Measurements from ENCODE around the gene PANX3. TPM values are rescaled to one million over a fixed set of nuclear protein-coding genes. Genes with fewer than 3 reads are reported as not detected.
A peak's percentile ranks its signal among the peaks of the same experiment; 100 is the strongest.

PANX3 gene
- total RNA-seq, 2 experiments from 2014 or later: not detected

DNA sequence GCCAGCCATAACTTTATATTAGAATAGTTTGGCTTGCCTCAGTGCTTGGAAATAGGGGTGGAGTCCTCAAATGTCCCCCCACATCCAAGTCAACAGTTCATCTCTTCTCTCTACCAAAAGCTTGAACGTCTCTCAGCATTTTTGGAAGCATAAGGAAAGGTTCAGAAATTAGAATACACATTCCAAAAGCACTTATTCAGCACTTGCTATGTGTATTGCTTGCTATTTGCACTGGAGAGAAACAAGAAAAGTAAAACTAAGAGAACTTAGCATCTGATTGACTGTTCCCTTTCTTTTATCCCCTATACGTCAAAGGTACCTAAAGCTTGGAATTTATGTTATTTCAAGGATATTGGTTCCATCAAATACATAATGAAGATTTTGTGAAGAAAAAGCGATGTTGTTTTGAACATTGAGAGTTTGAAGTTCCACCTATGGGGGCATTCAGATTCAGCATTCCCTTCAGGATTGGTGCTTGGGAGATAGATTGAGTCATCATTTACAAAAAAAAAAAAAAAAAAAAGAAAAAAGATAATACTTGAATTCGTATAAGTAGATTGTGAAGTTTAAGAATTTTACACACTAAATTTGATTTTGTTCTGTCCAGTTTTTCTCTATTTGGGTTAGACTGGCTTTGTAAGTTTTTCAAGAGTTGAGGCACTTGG is 12.8 kb downstream of the PANX3 start:
- peak overlapping the region; percentile 85 for H3K4me3 Mint-ChIP-seq
- H3K9me3 Mint-ChIP-seq: no peaks in the 10 kb centered on the region
- ChIA-PET CTCF (interaction anchor here (1.2 kb wide), 1 partner anchor 19 kb away, joined by 3 read pairs; no protein-coding TSS in a partner anchor), POLR2A (interaction anchor here (1.1 to 2.4 kb wide), 2 partner anchors 176 to 945 kb away, joined by 3 to 16 read pairs; partner anchors contain the start of genes EI24 and MSANTD2)
- H3K36me3 Mint-ChIP-seq: peaks cover 26% of the 10 kb centered on the region
- H3K27me3 Mint-ChIP-seq: no peaks in the 10 kb centered on the region
- H3K27ac Mint-ChIP-seq: peak overlapping the region; percentile 30
- intact Hi-C loops (cut with micrococcal nuclease): loop anchor here (2.0 to 5.0 kb wide), 4 partner anchors 49 to 328 kb away; partner anchors contain the start of genes CCDC15, SIAE and SPA17
- peaks cover 31% of the 10 kb centered on the region for H3K4me1 Mint-ChIP-seq (ENCODE audit: low read depth)
- DNase-seq: no peak

DNA sequence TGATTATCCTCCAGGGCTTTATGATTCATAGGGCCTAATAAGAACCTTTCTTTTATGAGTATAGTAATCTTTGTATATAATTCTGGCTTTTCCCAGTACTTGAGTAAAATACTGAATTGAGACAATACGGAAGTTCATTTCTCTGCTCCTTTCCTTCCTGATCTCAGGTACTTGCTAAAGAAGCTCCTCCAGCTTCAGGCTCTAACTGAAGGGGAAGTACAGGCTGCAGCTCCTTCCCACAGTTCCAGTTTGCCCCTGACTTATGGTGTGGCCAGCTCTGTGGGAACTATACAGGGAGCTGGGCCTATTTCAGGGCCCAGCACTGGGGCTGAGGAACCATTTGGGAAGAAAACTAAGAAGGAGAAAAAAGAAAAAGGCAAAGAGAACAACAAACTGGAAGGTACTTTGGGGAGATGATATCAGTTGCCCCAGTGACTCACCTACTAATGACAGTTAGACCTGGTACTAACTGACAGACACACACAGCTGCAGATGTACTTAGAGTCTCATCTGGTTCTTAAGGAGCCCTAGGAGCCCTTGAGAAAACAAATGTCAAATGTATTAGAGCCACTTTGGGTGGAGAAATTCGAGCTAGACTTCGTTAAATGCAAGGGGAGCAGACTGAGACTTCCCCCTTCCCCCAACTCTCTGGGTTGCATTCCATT is 14.4 kb downstream of the PANX3 start:
- ChIA-PET POLR2A (interaction anchor here (0.5 to 0.8 kb wide), 2 partner anchors 136 to 175 kb away, joined by 3 to 4 read pairs; partner anchors contain the start of gene MSANTD2), CTCF (interaction anchor here (1.8 kb wide), 1 partner anchor 44 kb away, joined by 9 read pairs; no protein-coding TSS in a partner anchor)
- DNase-seq: no peak
- H3K36me3 Mint-ChIP-seq: peaks cover 30% of the 10 kb centered on the region
- peaks cover 31% of the 10 kb centered on the region for H3K4me1 Mint-ChIP-seq (ENCODE audit: low read depth)
- H3K27ac Mint-ChIP-seq: no peak overlapping the region
- no peaks in the 10 kb centered on the region for H3K27me3 Mint-ChIP-seq
- H3K4me3 Mint-ChIP-seq: no peak overlapping the region
- H3K9me3 Mint-ChIP-seq: no peaks in the 10 kb centered on the region
- intact Hi-C loops (cut with micrococcal nuclease): no loop called here

DNA sequence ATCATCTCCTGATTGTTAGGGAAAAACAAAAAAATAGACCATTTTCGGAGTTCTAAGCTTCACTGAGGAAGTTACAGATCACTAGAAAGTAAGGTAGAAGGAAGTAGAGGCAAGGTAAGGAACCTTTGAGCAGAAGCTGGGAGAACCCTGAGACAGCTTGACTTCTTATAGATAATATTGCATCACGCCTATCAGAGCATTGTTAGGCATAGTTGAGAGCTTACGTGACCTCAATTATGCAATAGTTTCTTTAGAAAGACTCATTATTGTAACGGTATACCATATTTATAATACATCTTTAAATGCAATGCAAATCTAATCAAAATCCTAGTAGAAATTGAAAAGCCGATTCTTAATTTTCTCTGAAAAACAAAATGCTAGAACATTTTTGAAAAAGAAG is 16.3 kb downstream of the PANX3 start:
- no peak for DNase-seq
- no peaks in the 10 kb centered on the region for H3K9me3 Mint-ChIP-seq
- ChIA-PET POLR2A (no interaction called here), CTCF (interaction anchor here (1.1 kb wide), 1 partner anchor 249 kb away, joined by 4 read pairs; no protein-coding TSS in a partner anchor)
- no peaks in the 10 kb centered on the region for H3K27me3 Mint-ChIP-seq
- intact Hi-C loops (cut with micrococcal nuclease): no loop called here
- peaks cover 30% of the 10 kb centered on the region for H3K4me1 Mint-ChIP-seq (ENCODE audit: low read depth)
- H3K36me3 Mint-ChIP-seq: peaks cover 46% of the 10 kb centered on the region
- no peak overlapping the region for H3K4me3 Mint-ChIP-seq
- no peak overlapping the region for H3K27ac Mint-ChIP-seq

DNA sequence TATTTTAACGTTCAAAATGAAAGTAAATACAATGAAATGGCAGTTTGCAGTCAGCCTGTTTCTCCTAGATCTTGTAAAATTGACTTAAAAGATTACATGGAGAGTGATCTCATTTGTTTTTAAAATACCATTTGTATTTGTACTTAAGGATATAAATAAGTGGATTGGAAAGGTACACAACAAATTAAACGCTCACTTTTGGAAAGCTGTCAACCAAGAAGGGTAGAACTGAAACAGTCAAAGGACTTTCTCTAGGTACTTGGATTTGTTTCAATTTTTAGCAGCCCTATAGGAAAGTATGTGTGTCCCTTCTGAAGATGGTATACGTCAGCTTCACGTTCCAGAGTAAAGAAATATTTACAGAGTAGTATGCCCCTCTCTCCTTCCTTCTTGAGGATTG is 18.7 kb downstream of the PANX3 start:
- H3K4me3 Mint-ChIP-seq: no peak overlapping the region
- no peak overlapping the region for H3K27ac Mint-ChIP-seq
- no peaks in the 10 kb centered on the region for H3K9me3 Mint-ChIP-seq
- no peaks in the 10 kb centered on the region for H3K27me3 Mint-ChIP-seq
- no peak for DNase-seq
- H3K4me1 Mint-ChIP-seq (ENCODE audit: low read depth): peaks cover 17% of the 10 kb centered on the region
- POLR2A ChIA-PET: no interaction called here
- CTCF ChIA-PET: interaction anchor here (1.0 kb wide), 1 partner anchor 113 kb away, joined by 3 read pairs; no protein-coding TSS in a partner anchor
- intact Hi-C loops (cut with micrococcal nuclease): no loop called here
- H3K36me3 Mint-ChIP-seq: peaks cover 51% of the 10 kb centered on the region

DNA sequence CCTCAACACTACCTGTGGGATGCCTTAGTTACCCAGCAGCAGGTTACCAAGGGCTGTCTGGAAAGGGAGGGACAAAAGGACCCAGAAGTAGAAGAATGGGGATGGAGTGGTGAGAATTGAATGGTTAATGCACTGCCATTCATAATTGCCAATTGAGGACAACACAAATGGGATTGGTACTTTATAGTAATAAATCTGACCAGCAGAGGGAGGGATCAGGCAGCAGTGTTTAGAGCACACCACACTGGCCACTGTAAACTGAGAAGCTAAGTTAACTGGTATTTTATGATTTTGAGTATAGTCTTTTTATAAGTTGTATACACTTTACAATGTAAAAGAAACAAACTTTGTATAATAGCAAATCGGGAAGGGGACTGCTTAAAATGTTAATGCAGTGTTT is 22.1 kb downstream of the PANX3 start:
- CTCF ChIA-PET: no interaction called here
- POLR2A ChIA-PET: interaction anchor here (0.6 kb wide), 1 partner anchor 80 kb away, joined by 3 read pairs; no protein-coding TSS in a partner anchor
- Mint-ChIP-seq H3K4me1 (ENCODE audit: low read depth) (peaks cover 2% of the 10 kb centered on the region), H3K4me3 (no peak overlapping the region), H3K27ac (no peak overlapping the region), H3K27me3 (no peaks in the 10 kb centered on the region), H3K36me3 (peaks cover 39% of the 10 kb centered on the region), H3K9me3 (no peaks in the 10 kb centered on the region)
- intact Hi-C loops (cut with micrococcal nuclease): no loop called here
- DNase-seq: no peak

DNA sequence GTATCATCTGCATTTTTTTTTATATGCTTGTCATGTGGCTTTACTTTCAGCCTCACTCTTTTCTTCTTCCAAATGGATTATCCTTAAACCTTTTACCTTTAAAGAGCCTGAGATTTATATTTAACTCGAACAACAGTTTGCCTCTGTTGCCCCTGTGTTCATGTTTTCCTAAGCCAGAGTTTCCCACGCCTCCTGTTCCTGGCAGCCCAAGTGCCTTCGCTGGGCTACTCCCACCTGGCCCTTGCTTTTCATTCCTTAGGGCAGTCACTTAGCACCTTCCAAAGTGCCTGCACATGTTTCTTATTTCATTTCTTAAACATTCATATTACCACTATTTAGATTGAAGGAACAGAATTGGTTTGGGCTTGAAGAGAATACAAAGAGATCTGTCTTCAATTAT is 24.7 kb downstream of the PANX3 start:
- Mint-ChIP-seq H3K4me3 (no peak overlapping the region), H3K36me3 (peaks cover 30% of the 10 kb centered on the region), H3K27me3 (no peaks in the 10 kb centered on the region), H3K27ac (no peak overlapping the region), H3K9me3 (no peaks in the 10 kb centered on the region), H3K4me1 (ENCODE audit: low read depth) (no peaks in the 10 kb centered on the region)
- ChIA-PET POLR2A (no interaction called here), CTCF (interaction anchor here (0.7 kb wide), 1 partner anchor 202 kb away, joined by 3 read pairs; no protein-coding TSS in a partner anchor)
- intact Hi-C loops (cut with micrococcal nuclease): no loop called here
- no peak for DNase-seq

DNA sequence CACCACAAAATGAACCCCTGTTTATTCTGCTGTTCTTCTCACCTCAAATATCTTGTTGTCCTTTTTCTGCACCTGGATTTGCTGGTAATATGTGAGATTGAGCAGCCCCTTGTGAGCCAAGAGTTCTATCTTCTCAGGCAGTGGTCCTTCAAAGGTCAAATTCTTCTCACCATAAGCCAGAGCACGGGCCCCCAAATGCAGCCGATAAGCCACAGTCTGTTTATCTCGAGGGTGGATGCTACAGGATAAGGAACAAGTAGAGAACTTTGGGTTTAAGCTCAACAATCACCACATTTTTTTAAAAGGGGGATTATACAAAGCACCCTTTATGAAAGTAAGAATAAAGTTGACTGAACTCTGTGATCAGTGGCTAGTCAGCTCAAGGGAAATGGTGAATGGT is 27.3 kb downstream of the PANX3 start:
- peaks cover 16% of the 10 kb centered on the region for H3K36me3 Mint-ChIP-seq
- H3K27ac Mint-ChIP-seq: no peak overlapping the region
- H3K9me3 Mint-ChIP-seq: no peaks in the 10 kb centered on the region
- ChIA-PET POLR2A (no interaction called here), CTCF (interaction anchor here (0.8 to 1.5 kb wide), 3 partner anchors 124 to 228 kb away, joined by 3 read pairs; no protein-coding TSS in a partner anchor)
- intact Hi-C loops (cut with micrococcal nuclease): no loop called here
- H3K4me3 Mint-ChIP-seq: no peak overlapping the region
- no peak for DNase-seq
- no peaks in the 10 kb centered on the region for H3K4me1 Mint-ChIP-seq (ENCODE audit: low read depth)
- H3K27me3 Mint-ChIP-seq: no peaks in the 10 kb centered on the region

DNA sequence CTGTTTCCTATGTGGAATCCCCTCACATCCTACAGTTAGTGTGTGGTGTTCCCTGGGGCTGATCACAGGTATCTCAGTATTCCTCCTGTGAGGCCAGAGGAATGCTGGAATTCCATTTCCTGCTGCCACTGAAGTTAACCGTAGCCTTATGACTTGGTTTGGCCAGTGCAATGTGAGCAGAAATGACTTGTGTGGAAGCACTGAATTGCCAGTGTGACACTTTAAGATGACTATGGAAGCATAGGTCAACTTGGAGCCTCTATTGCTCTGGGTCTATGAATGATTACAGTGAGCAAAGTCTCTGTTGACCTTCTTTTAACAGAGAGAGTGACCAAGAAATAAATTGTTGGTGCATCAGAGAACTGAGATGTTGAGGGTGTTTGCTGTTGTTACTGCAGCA is 28.0 kb downstream of the PANX3 start:
- Mint-ChIP-seq H3K36me3 (peaks cover 14% of the 10 kb centered on the region), H3K27ac (no peak overlapping the region), H3K4me1 (ENCODE audit: low read depth) (no peaks in the 10 kb centered on the region), H3K4me3 (no peak overlapping the region), H3K9me3 (no peaks in the 10 kb centered on the region), H3K27me3 (no peaks in the 10 kb centered on the region)
- intact Hi-C loops (cut with micrococcal nuclease): no loop called here
- no peak for DNase-seq
- ChIA-PET POLR2A (no interaction called here), CTCF (interaction anchor here (0.6 to 2.2 kb wide), 3 partner anchors 30 to 199 kb away, joined by 3 to 9 read pairs (median 3); no protein-coding TSS in a partner anchor)

DNA sequence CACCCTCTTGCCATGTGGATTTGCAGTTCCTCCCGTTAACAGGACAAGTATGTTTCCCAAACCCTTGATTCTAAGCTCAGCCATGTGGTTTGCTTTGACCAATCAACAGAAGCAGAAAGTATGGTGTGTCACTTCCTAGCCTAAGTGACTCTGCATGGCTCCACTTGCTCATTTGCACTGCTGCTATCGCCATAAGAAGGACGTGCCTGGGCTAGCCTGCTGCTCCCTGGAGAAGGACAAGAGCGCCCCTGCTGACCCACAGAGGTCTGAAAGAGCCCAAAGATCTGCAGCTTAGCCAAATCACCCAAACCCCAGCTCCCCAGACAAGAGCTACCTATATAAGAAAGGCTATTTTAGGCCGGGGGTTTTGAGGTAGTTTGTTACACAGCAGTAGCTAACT is 29.4 kb downstream of the PANX3 start:
- Mint-ChIP-seq H3K27me3 (no peaks in the 10 kb centered on the region), H3K36me3 (peaks cover 13% of the 10 kb centered on the region), H3K4me3 (no peak overlapping the region), H3K27ac (no peak overlapping the region), H3K4me1 (ENCODE audit: low read depth) (peaks cover 2% of the 10 kb centered on the region), H3K9me3 (no peaks in the 10 kb centered on the region)
- intact Hi-C loops (cut with micrococcal nuclease): no loop called here
- ChIA-PET POLR2A (no interaction called here), CTCF (interaction anchor here (1.1 to 2.2 kb wide), 5 partner anchors 29 to 236 kb away, joined by 3 to 9 read pairs (median 4); no protein-coding TSS in a partner anchor)
- DNase-seq: no peak

DNA sequence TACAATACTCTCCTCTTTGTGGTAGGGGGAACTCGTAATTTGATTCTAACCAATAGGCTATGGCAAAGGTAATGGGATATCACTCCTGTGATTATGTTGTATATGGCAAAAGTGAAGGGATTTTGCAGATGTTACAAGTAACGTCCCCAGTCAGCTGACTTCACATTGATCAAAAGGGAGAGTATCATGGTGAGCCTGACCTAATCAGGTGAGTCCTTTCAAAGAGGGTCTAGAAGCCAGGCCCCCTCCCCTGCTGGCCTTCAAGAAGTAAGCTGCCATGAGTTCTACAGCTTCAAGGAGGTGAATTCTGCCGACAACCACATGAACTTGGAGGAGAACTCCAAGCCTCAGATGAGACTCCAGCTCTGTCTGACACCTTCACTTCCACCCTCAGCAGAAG is 31.4 kb downstream of the PANX3 start:
- Mint-ChIP-seq H3K9me3 (no peaks in the 10 kb centered on the region), H3K4me1 (ENCODE audit: low read depth) (peaks cover 2% of the 10 kb centered on the region), H3K36me3 (peaks cover 8% of the 10 kb centered on the region), H3K27me3 (no peaks in the 10 kb centered on the region), H3K27ac (no peak overlapping the region), H3K4me3 (no peak overlapping the region)
- DNase-seq: no peak
- POLR2A ChIA-PET: no interaction called here
- CTCF ChIA-PET: interaction anchor here (0.9 to 1.4 kb wide), 2 partner anchors 19 to 120 kb away, joined by 3 read pairs; partner anchors contain the start of gene ESAM
- intact Hi-C loops (cut with micrococcal nuclease): no loop called here

DNA sequence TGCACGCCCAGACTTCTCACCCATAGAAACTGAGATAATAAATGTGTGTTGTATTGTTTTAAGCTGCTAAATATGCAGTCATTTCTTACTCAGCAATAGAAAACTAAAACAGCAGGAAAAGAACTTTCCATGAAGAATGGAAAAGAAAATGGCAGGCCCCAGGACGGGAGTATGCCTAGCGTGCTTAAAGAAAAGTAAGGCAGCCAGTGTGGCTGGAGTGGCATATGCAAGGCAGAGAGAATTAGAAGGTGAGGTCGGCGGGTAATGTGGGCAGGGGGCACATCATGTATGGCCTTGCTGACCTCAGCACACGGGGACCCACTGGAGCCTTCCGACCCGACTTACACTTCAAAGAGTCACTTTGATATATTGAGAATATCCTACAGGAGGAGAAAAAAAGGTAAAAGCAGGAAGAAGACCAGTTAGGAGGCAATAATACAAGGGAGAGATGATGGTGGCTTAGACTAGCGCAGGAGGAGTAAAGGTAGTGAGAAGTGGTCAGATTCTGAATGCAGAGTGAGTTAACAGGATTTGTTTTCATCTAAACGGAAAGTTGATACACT is 31.9 kb downstream of the PANX3 start:
- POLR2A ChIA-PET: no interaction called here
- peaks cover 8% of the 10 kb centered on the region for H3K36me3 Mint-ChIP-seq
- H3K4me3 Mint-ChIP-seq: no peak overlapping the region
- no peak for DNase-seq
- H3K4me1 Mint-ChIP-seq (ENCODE audit: low read depth): peaks cover 2% of the 10 kb centered on the region
- H3K27me3 Mint-ChIP-seq: no peaks in the 10 kb centered on the region
- CTCF ChIA-PET: interaction anchor here (0.6 to 2.8 kb wide), 9 partner anchors 11 to 317 kb away, joined by 3 to 23 read pairs (median 3); partner anchors contain the start of genes ESAM and TBRG1
- intact Hi-C loops (cut with micrococcal nuclease): no loop called here
- H3K27ac Mint-ChIP-seq: no peak overlapping the region
- no peaks in the 10 kb centered on the region for H3K9me3 Mint-ChIP-seq

All from activated CD4-positive, alpha-beta memory T cell treated with anti-CD3 and anti-CD28 coated beads for 36 hours (primary cell).